Cardiac fibroblast (primary cell): ENCODE measurements around the gene ARID1B.
A peak's percentile ranks its signal among the peaks of the same experiment; 100 is the strongest.

Source experiments
- DNase-seq, 2 donors: peaks; one replicate each; pipeline versions ENCODE4 v3.0.0 to v3.0.0-alpha.2; 2010; ENCODE audit warnings: low read depth in 2 of 2
- H3K4me3 ChIP-seq, 2 donors: replicated peaks in 1 of 2; 1 replicate in 1 of 2; 2 replicates in 1 of 2; pipeline ENCODE4 v1.5.1; 2011; ENCODE audit warnings: low read depth in 2 of 2, low read length in 2 of 2, mild to moderate bottlenecking in 2 of 2, moderate library complexity in 1 of 2
- TF ChIP-seq, protein P1 (sequence below): IDR thresholded peaks from one replicate; pipeline ENCODE4 v1.5.1; 2011; ENCODE audit warnings: low read depth, mild to moderate bottlenecking, low read length, inconsistent platforms

ARID1B gene

DNA sequence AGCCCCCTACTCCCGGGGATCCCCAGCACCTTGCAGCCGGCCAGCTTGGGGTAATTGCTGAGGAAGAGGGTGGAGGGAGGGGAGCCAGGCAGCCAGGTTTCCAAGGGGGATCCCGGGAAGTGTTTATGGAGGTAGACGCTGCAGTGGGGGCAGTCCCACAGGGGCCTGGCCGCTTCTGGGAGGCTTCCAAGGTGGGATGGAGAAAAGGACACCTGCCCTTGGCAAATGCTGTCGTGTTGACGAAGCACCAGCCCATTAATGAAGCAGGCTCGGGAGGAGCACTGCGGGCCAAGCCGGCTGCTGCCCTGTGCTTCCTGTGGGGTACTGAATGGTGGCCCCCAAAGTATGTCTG is 463.8 kb downstream of the ARID1B start:
- TF ChIP-seq, protein P1, sequence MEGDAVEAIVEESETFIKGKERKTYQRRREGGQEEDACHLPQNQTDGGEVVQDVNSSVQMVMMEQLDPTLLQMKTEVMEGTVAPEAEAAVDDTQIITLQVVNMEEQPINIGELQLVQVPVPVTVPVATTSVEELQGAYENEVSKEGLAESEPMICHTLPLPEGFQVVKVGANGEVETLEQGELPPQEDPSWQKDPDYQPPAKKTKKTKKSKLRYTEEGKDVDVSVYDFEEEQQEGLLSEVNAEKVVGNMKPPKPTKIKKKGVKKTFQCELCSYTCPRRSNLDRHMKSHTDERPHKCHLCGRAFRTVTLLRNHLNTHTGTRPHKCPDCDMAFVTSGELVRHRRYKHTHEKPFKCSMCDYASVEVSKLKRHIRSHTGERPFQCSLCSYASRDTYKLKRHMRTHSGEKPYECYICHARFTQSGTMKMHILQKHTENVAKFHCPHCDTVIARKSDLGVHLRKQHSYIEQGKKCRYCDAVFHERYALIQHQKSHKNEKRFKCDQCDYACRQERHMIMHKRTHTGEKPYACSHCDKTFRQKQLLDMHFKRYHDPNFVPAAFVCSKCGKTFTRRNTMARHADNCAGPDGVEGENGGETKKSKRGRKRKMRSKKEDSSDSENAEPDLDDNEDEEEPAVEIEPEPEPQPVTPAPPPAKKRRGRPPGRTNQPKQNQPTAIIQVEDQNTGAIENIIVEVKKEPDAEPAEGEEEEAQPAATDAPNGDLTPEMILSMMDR: no peak
- no peak overlapping the region for H3K4me3 ChIP-seq
- no peak for DNase-seq

DNA sequence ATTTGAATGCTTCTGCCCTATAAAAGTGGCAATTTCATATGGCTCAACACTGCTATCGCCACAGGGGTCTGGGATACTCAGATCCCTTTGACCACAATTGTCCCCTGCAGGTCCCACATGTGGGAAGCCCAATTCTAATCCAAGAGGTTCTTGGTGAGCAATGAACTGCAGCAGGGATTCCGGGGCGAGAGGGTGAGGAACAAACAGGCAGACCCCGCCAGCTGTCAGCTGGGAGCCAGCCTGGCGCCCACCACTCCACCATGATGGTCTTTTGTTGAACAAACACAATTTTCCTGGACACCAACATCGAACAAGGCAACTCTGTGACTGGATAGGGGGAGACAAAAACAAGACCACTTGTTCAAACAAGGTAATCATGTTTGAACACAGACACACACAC is 465.6 kb downstream of the ARID1B start:
- no peak overlapping the region for H3K4me3 ChIP-seq

DNA sequence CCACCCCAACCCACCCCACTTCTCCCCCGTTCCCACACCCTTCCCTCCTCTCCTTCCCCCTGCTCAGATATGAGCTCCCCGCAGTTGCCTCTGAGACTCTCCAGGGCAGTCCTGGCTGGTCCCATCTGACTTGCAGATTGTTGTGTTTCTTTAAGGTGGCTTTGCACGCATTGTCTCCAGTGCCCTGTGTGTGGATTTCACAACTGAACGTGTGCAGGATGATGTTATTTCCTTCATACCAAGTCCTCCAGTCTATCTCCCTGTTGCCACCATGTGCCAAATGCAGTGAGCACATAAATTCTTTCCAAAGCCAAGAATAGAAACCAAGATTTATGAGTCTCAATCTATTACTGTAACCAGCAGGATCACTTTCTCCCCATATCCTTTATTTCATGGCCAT is 467.0 kb downstream of the ARID1B start:
- TF ChIP-seq, protein P1: no peak
- H3K4me3 ChIP-seq: no peak overlapping the region
- peak; percentile 85 to 92 for DNase-seq

More for the DNA sequence above, 465.6 kb downstream of the ARID1B start:
- DNase-seq: no peak
- TF ChIP-seq, protein P1: no peak

DNA sequence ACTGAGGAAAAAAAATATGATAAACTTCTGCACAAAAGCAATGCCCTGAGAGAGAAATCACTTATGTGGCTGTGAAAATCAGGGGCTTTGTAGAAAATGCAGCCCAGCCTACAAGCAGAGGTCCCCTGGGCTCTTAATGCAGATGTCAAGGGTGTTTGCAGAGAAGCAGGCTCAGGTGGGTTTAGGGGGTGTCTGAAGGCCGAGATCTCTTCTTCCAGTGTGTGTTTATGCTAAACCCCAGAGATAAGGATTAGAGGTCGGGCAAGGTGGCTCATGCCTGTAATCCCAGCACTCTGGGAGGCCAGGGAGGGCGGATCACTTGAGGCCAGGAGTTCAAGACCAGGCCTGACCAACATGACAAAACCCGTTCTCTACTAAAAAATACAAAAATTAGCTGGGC is 467.6 kb downstream of the ARID1B start:
- TF ChIP-seq, protein P1: no peak
- H3K4me3 ChIP-seq: no peak overlapping the region
- no peak for DNase-seq

DNA sequence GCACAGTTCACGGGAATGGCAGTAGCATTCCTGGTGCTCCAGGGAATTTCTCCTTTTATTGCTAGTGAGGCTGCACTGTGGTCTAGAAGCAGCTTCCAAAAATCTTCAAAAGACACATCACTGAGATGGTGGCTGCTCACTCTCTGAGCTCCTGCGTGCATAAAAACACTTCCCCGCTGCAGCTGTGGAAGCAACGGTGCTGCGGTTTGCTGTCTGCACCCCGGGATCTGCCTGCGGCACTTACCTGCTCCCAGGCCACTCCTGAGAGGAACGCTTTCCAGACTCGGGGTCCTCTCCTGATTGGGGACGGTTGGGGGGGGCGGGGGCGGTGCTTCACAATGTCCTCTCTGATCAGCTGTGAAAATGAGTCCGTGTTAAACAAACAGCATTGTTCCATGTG is 468.3 kb downstream of the ARID1B start:
- TF ChIP-seq, protein P1: no peak
- no peak overlapping the region for H3K4me3 ChIP-seq
- DNase-seq: no peak

DNA sequence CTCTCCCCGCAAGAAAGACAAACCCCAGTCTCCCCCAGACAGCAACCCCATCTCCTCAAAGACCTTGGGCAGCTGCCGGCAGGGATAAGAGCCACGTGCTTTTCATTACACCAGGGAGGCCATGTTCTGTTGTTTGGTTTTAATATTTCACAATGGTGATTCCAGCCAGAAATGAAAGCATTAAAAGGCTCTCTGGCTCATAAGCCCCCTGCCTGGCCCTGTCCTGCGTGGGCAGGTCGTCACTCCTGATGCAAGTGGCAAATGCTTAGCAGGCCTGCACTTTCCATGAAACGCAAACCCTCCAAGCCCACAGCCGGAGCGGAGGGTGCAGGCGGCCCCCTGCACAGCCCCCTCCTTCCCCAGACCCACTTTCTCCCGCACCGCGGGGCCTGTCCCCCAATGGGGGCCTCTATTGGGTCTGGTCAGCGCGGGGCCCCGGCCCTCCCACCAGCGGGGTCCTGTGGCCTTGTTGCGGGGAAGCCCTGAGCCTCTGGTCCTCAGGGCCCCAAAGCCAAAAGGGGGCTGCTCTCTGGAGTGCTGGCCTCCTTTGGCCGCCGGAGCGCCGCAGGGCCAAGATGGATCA is 469.0 kb downstream of the ARID1B start:
- DNase-seq: peak in 1 of 2 donors; percentile 47
- H3K4me3 ChIP-seq: no peak overlapping the region
- TF ChIP-seq, protein P1: no peak
